A673 (cell line): ENCODE measurements around the gene SPNS2.

ENCODE experiments used
- EZH2 ChIP-seq: fragments of 200-600 bp; sonication (generic); IDR thresholded peaks from 2 replicates; pipeline ENCODE4 v1.6.1; 2017; ENCODE audit warnings: borderline replicate concordance, low read depth, mild to moderate bottlenecking, mixed read lengths, antibody characterized with exemption, low read length; ENCODE audit not compliant: poor library complexity, severe bottlenecking
- TF ChIP-seq, protein P1 (sequence below): fragments of 300-800, 200-600 bp; sonication (generic); conservative IDR thresholded peaks from 2 replicates; pipeline ENCODE4 v1.5.1; 2017; ENCODE audit warnings: low read depth, mild to moderate bottlenecking, antibody characterized with exemption, low read length, moderate library complexity, mixed read lengths

DNA sequence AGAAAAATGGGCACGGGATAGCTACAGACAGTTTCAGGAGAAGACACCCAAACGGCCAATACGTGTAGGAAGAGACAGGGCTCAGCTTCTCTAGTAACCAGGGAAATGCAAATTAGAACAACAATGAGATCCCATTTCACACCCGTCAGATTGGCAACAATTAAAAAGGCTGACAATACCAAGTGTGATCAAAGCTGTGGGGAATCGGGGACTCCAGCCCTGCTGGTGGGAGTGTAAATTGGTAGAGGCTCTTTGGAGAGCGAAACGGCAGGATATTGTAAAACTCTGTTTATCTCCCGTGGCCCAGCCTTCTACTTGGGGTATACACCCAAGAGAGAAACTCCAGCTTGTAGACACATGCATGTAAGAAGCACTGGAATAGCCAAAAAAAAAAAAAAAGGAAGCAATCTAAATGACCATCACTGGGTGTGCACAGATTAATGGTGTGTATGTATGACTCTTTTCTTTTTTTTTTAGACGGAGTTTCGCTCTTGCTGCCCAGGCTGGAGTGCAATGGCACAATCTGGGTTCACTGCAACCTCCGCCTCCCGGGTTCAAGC is 29.0 kb downstream of the SPNS2 start:
- TF ChIP-seq, protein P1, sequence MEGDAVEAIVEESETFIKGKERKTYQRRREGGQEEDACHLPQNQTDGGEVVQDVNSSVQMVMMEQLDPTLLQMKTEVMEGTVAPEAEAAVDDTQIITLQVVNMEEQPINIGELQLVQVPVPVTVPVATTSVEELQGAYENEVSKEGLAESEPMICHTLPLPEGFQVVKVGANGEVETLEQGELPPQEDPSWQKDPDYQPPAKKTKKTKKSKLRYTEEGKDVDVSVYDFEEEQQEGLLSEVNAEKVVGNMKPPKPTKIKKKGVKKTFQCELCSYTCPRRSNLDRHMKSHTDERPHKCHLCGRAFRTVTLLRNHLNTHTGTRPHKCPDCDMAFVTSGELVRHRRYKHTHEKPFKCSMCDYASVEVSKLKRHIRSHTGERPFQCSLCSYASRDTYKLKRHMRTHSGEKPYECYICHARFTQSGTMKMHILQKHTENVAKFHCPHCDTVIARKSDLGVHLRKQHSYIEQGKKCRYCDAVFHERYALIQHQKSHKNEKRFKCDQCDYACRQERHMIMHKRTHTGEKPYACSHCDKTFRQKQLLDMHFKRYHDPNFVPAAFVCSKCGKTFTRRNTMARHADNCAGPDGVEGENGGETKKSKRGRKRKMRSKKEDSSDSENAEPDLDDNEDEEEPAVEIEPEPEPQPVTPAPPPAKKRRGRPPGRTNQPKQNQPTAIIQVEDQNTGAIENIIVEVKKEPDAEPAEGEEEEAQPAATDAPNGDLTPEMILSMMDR: no peak
- no peak for TF ChIP-seq EZH2
